ENCODE results near the gene NUP133.
"Not testable (repeated sequence)": the region's sequence is repeated elsewhere in the genome, so short reads cannot be mapped to it uniquely, and the experiment has no call there.

NUP133 gene

DNA sequence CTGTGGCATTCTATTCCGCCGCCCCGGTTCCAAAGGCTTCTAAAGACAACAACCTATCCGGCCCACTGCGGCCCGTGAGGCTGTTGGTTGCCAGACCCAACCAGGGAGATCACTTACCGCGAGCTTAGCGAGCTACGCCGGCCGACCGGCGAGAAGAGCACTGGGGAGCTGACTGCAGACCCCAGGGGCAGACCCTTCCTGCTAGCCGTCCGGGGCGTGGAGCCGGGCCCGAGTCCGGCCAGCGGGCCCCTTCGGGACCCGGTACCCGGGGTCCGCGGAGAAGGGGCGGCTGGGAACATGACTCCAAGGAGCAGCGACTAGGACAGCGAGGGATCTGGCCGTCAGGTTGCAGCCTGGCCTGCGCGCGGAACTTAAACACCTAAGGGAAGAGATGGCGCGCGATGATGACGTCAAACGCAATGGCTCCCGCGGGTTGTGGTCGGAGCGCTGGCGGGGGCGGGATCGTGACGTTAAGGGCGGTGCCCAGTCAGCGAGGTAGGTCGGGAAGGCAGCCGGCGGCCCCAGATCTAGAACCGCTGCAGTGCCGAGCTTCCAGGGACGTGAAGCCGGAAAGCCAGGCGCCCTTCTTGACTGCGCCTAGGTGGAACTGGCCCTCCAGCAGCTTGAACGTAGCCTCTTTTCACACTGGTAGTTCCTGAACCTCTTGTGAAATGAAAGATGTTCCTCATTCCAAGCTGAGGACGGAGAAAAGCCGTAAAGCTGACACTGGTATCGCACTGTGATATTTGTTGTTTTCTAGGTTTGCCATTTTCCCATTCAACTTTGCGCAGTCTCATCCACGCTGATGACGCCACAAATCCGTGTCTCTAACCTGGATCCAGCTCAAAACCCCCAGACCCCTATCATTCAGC is at the start of gene NUP133:
TSS of gene NUP133 (minus strand) at position 391 of the 872 bp plus-strand sequence. CDS start at position 299, 92 bp downstream.
- peak; percentile 98 for DNase-seq

DNA sequence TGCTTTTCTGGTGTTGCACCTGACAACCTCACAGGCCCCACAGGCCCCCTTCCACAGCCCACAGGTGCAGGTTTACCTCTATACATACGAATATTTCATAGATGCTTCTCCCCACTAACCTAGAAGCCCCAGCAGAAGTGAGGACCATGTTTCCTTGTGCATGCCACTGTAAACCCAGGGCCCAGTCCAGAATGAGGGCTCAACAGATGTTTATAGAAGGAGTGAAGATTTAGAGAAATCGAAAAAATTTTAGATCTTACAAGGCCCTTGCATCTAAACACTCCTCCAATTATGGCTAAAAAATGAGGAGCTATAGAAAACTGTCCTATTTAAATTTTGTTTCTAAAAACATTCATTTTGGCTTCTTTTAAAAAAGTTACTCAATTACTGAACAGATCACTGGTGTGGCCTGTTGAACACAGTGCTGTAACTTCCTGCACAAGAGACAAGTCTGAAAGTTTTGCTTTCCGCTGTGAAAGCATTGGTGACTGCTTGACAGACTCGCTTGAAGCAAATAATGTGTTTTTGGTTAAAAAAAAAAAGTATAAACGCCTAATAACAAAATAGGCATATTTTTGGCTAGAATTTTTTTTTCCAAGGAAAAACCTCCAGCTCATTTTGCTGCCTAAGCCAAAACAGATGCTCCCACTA is 49.2 kb upstream of the NUP133 start:
- DNase-seq, result peak; percentile 56

DNA sequence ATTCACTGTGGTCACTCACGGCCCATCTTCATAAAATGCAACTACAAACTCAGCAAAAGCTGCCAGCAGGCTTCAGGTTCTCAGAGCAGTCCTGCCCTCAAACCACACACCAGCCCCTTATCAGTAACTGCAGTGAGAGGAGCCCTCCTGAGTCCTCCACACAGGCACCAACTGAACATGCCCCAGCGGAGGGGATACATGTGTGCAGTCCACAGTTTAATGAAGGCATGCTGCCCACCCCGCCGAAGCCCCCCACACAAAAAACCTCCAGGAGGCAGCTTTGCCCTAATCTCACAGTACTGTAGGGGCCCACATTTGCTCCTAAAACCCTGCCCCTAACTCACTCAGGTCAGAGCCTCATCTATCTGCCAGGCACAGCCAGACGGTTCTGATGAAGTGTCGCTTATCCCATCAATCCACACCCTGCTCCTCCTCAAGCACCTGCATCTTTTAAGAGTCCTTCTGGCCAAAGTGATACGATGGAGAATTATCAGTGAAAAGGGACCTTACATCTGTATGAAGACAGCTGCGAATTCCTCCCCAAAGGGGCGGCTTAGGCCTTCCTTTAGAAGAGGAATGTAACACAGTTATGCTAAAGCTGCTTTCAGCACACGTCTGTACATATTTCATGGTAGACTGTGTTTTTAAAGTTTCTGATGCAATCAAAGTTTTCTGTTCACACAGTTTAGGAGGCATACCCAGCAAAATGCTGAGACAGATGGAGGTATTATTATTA is 46.9 kb upstream of the NUP133 start:
- DNase-seq, result no peak

DNA sequence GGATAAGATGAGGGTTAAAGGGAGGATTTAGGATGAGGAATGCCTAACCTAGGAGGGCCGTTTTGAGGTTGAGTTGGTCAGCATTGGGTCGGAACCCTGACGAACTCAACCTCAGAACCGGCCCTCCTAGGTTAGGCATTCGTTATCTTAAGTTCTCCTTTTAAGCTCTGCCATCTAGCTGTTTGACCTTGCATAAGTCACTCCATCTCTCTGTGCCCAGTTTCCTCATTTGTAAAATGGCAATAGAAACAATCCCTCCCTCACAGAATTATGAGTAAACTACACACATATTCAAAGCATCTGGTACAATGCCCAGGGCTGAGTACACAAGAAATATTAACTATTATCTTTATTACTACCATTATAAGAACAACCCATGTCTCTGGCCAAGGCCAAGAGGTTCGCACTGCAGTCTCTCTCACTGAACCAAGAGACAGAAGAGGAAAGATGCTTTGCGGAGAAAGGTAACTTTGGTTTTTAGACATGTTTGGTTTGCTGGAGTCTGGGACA is 45.5 kb upstream of the NUP133 start:
- no peak for DNase-seq

DNA sequence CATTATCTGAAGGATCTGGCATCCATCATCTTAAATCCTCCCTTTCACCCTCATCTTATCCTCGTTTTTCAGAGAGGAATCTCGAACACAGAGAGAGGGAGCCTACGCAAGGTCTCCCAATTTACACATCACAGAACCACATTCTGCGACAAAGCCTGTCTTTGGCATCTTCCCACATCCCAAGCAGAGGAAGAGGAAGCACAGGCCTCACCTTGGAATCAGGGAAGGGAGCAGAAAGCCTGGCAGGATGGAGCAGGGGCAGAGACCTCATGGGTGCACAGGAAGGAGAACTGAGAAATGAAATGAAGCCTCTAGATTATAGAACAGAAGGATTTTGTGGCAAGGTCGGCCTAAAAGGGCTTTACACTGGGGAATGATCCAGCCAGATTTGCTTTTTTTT is 44.6 kb upstream of the NUP133 start:
- DNase-seq, result no peak

DNA sequence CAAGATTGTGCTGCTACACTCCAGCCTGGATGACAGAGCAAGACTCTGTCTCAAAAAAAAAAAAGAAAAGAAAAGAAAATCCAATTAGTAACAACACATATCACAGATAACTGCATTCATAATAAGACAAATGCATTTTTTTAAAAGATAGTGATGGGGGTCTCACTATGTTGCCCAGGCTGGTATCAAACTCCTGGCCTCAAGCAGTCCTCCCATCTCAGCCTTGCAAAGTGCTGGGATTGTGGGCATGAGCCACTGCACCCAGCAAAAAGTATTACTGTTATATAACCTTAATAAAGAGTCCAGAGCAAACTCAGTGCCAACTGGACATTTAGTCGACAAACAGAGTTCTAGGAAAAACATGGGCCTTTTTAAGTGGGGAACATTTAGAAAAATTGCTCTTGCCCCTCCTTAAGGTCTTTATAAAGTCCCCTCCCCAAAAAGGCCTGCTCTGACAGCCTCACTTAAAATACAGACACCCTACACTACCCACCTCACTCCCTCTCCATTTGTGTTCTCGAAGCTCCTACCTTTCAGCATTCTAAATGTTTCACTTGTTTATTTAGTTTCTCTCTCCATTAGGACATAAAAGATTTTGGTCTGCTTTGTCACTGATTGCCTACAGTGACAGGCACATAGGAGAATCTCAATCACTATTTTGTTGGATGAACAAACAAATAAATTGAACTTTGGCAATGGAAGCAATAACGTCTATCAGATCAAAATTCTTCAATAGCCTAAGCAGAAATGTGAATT is 42.8 kb upstream of the NUP133 start:
- no peak for DNase-seq

DNA sequence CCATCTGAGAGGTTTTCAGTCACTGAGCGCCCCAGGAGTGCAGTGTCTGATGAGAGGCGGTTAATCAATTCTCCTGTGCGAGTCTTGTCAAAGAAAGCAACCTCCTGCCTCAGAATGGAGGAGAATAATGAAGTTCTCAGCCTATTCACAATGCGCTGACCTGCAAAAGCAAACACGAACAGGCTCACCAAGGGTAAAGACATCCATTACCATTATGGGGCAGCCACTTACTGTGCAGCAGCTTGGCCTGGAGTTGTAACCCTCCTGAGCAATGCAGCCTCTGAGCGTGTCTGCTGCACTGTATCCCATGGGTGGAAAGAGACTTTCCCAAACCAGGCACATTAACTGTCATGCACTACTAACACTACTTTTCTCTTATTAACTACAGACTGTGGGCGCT is 39.4 kb upstream of the NUP133 start:
- no peak for DNase-seq

DNA sequence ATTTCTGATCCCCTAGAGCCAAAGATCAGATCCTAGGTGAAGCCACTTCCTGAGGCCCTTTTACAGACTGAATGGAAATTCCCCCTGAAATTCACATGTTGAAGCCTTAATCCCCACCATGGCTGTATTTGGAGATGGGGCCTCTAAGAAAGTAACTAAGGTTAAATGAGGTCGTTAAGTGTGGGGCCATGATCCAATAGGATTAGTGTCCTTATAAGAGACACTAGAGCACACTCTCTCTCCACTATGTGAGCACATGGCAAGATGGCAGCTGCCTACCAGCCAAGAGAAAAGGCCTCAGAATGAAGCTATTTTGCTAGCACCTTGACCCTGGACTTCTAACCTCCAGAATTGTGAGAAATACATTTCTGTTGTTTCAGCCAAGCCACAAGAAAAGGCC is 36.4 kb upstream of the NUP133 start:
- DNase-seq, result no peak

DNA sequence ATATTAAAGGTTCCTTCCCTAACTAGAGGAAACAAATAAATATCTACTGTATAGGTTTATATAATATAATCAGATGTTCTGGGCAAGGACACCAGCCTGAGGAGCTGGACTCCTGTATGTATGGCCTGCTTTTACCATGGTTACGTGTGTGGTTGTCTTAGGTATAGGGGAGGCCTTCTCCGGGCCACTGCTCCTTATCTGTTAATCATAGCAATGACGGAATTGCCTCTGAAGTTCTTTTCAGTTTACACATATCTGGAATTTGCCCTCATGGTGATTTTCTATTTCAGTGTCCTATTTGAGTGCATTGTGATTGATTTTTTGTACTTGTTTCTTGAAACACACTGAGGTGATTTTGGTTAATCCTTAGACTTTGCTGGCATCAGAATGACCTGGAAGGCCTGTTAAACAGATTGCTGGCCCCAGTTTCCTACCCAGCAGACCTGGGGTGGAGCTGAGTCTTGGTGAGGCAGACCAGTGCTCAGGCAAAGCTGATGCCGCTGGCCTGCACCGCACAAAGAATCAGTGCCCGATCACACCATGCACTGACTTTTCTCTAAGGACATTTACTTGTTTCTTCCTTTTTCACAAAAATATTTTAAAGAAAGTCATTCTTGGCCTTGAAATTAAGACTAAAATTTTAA is 31.8 kb upstream of the NUP133 start:
- no peak for DNase-seq

DNA sequence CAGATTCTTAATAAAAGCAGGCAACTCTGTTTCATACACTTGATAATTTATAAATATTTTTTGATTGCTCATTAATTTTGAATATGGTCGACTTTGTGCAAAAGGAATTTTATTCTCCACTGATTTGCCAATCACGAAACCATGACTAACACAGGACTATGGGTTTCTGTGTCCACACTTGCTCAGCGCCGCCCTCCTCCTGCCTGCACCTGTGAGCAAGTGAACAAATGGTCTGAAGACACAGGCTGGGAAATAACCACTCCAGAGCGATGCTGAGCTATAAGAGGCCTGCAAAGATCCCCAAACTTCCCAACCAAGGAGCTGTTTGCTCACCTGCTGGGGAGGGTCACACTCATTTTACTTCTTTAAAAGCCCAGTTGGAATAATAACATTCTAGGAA is 30.8 kb upstream of the NUP133 start:
- DNase-seq, result no peak

DNA sequence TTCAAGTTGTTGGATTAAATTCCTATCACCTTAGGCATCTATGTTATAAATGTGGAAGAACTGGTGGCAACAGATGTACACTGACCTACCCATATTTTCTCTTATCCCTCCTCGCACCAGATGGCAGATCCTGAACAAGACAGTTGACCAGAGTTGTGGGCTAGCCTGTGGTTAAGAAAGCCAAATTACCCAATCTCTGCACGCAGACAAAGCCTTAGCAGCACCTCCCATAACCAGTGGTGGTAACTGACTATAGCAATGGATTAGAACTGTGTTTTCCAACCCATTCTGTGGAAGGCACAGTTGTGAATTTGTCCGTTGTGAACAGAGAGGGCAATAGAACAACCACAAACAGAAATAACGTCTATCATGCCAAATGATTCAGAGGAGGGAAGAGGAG is 29.8 kb upstream of the NUP133 start:
- no peak for DNase-seq

DNA sequence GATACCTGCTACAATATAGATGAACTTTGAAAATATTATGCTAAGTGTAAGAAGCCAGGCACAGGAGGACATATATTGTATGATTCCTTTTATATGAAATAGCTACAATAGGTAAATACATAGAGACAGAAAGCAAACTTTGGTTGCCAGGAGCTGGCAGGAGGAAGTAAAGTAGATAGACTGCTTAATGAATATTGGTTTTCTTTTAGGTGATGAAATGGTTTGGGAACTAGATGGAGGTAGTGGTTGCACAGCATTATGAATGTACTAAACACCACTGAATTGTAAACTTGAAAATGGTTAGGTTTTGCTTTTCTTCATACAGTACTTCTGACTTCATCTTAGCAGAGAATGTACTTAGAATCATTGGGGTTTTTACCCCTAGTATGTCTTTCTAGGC is 28.8 kb upstream of the NUP133 start:
- no peak for DNase-seq

DNA sequence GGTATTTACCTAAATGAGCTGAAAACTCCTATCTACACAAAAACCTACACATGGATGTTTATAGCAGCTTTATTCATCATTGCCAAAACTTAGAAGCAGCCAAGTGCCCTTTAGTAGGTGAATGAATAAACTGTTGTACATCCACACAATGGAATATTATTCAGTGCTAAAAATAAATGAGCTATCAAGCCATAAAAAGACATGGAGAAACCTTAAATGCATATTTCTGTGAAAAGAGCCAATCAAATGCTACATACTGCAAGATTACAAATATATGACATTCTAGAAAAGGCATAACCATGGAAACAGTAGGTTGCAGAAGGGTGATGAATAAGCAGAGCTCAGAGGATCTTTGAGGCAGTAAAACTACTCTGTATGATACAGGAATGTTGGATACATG is 27.1 kb upstream of the NUP133 start:
- no peak for DNase-seq

DNA sequence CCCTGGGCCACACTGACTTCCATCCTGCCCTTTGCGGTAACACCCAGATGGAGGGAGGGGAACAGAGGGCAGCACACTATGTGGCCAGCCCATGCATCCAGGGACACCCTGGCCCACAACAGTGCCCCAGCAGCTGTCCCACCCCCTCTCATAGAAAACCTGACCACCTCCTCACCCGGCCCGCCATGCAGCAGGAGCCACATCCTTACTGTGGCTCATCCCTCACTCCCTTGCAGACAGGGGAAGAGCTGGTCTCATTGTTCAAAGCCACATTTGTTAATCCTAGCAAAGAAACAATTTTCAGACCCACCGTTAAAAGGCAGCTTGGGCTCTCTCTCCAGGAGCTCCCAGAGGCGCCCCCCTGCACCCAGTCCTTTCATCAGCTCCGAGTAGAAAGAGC is 23.2 kb upstream of the NUP133 start:
- DNase-seq, result no peak

DNA sequence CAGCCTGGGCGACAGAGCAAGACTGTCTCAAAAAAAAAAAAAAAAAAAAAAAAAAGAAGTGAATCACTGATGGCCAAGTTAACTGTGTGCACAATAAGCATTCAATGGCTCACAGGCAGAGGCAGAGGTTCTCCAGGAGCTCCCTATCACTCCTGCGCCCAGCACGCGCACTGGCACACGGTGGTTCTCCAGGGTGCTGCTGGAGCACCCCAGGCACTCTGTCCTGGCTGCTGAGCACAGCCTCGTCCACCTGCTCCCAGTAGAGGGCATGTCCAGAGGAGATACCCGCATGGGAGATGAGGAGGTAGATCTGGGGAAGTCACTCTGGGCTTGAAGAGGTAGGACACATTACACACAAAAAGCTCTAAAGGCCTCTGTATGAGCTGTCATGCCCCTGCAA is 21.5 kb upstream of the NUP133 start:
- no peak for DNase-seq

DNA sequence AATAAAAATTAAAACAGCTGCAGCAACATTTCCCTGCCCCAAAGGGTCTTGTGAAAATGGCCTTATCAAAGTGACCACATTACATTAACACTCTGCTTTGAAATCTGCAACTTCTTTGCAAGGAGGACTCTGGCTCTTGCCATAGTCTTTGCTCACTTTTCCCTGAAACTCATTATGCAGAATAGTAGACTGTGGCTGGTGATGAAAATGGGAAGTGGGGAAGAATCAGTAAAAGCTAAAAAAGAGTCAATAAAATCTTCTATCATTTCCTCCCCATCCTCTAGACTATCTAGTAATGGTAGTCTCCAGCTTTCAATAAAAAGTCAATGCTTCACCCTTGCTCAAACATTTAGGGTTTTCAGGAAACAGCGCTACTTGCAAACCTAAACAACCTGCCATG is 18.6 kb upstream of the NUP133 start:
- DNase-seq, result no peak

DNA sequence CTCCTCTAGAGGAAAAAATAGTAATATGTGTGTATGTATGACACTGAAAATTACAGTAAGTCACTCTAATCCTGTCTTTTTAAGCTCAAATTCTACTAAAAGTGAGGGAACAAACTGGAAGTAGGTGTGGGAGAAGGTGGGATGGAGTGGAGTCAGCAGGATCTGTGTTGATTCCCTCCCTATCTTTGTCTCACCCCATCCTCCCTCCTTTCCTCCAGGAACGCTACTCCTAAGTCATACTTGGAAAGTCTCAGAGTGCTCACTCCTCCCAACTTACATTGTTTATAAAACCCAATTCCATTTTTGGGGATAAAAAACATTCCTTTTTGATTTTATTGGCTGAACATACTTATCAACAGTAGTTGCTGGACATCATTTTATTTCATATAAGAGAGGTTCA is 14.9 kb upstream of the NUP133 start:
- DNase-seq, result no peak

DNA sequence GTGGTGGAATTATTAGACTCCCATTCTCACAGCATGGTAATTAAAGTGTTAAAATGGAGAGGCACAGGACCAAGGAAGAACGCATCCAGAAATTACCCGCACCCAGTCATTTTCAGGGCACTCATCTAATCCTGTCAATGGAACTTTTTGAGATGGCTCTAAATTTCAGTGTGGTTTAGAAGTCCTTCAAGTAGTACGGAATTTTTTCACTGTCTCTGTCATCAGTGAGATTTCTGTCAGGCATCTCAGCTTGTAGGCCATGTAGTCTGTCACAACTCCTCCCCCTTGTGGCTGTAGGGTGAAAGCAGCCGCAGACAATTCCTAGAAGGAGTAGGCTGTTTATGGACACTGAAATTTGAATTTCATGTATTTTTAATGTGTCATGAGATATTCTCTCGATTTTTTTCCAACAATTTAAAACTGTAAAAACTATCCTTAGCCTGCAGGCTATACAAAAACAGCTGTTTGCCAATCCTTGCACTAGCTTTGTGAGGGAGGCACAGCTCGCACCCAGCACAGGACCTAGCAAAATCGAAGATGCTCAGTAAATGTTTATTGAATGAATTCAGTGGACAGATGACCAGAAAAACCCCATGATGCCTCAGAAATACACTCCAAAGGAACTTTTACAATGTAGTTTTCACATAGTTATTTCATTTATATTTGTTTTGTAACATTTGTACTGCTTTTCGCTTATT is 6.6 kb upstream of the NUP133 start:
- peak; percentile 65 for DNase-seq

DNA sequence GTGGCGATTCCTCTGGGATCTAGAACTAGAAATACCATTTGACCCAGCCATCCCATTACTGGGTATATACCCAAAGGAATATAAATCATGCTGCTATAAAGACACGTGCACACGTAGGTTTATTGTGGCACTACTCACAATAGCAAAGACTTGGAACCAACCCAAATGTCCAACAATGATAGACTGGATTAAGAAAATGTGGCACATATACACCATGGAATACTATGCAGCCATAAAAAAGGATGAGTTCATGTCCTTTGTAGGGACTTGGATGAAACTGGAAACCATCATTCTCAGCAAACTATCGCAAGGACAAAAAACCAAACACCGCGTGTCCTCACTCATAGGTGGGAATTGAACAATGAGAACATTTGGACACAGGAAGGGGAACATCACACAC is 3.5 kb upstream of the NUP133 start:
- not testable (repeated sequence) for DNase-seq

DNA sequence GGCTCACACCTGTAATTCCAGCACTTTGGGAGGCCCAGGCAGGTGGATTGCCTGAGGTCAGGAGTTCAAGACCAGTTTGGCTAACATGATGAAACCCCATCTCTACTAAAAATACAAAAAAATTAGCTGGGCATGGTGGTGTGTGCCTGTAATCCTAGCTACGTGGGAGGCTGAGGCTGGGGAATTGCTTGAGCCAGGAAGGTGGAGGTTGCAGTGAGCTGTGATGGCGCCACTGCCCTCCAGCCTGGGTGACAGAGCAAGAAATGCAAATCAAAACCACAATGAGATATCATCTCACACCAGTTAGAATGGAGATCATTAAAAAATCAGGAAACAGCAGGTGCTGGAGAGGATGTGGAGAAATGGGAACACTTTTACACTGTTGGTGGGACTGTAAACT is 3.1 kb upstream of the NUP133 start:
- DNase-seq, result not testable (repeated sequence)

DNA sequence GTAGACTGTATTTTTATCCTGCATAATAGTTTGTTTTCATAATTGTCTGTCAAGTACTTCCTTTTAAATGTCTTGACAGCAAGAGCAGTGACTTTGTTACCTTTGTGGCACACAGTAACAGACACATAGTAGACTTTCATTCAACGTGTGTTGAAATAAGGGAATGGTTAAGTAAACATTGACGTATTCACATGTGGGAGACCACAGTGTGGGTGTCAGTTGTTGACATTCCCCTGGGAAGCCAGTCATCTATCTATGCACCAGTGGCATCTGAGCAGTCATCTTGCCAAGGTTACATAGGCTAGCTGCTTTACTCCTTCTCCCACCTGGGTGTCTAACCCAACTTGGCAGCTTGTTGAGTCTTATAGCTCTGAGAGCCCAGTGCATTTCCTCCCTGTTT is 1.4 kb upstream of the NUP133 start:
- no peak for DNase-seq
